Bronchial epithelial cell (primary cell): ENCODE results near the gene CEP128. TPM values are rescaled to one million over a fixed set of nuclear protein-coding genes. Genes with fewer than 3 reads are reported as not detected.

Experiments used
- DNase-seq: peaks from one replicate; pipeline ENCODE4 v3.0.0-alpha.2; 2010; ENCODE audit warnings: low read depth
- FAIRE-seq: peaks from 2 replicates; lab custom pipeline; 2011; peaks lifted over from hg19 to GRCh38; lab: Jason Lieb, UNC
- H3K27me3 ChIP-seq: 2 replicates; pipeline ENCODE4 v1.5.1; 2011; ENCODE audit warnings: low read length; ENCODE audit not compliant: control insufficient read depth, insufficient read depth
- H3K36me3 ChIP-seq: 2 replicates; pipeline ENCODE4 v1.5.1; 2011; ENCODE audit warnings: low read length; ENCODE audit not compliant: control insufficient read depth, insufficient read depth
- H3K4me3 ChIP-seq: 2 replicates; pipeline ENCODE4 v1.5.1; 2011; ENCODE audit warnings: mild to moderate bottlenecking, low read depth, low read length, control low read depth
- total RNA-seq: library from RNA; depleted of rRNA; stranded (reverse); fragments of >200 nt; gene quantifications from 2 replicates; pipeline ENCODE4 v1.2.1, GENCODE V29; 2014
- TF ChIP-seq, protein P1 (sequence below): IDR thresholded peaks from 2 replicates; pipeline ENCODE4 v1.5.1; 2011; ENCODE audit warnings: mild to moderate bottlenecking, moderate library complexity, low read length, control low read depth, inconsistent platforms; ENCODE audit not compliant: insufficient read depth, severe bottlenecking

The CEP128 gene
- total RNA-seq, 1 donor from 2014 or later, result 6.6 TPM

DNA sequence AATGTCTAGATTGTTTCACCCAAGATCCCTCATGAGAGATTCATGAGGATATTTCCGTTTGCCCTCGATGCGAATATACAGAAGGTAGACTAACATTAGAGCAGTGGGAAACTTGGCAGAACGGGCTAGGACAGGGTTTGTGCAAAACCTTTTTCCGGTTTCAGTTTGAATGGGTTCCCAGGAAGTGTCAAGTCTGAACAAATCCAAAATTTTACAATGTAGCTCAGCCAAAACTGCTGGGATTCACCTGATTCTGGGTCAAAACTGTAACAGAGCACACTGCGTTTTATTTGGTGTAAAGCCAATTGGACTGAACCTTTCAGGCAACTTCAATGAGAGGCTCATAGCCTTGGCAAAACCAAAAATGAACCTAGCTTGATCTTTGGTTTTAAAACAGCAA lies 392.4 kb downstream of the CEP128 start:
- FAIRE-seq (no peak), DNase-seq (peak; percentile 9)
- H3K27me3 ChIP-seq, result no peaks in the 10 kb centered on the region
- TF ChIP-seq, protein P1, sequence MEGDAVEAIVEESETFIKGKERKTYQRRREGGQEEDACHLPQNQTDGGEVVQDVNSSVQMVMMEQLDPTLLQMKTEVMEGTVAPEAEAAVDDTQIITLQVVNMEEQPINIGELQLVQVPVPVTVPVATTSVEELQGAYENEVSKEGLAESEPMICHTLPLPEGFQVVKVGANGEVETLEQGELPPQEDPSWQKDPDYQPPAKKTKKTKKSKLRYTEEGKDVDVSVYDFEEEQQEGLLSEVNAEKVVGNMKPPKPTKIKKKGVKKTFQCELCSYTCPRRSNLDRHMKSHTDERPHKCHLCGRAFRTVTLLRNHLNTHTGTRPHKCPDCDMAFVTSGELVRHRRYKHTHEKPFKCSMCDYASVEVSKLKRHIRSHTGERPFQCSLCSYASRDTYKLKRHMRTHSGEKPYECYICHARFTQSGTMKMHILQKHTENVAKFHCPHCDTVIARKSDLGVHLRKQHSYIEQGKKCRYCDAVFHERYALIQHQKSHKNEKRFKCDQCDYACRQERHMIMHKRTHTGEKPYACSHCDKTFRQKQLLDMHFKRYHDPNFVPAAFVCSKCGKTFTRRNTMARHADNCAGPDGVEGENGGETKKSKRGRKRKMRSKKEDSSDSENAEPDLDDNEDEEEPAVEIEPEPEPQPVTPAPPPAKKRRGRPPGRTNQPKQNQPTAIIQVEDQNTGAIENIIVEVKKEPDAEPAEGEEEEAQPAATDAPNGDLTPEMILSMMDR, result no peak
- no peak overlapping the region for H3K4me3 ChIP-seq
- H3K36me3 ChIP-seq, result no peaks in the 10 kb centered on the region

GRCh38 chr14:80545935-80546854 lies 395.3 kb downstream of the CEP128 start:
- Histone ChIP-seq H3K36me3 (no peaks in the 10 kb centered on the region), H3K4me3 (no peak overlapping the region), H3K27me3 (no peaks in the 10 kb centered on the region)
- FAIRE-seq (no peak), DNase-seq (no peak)
- TF ChIP-seq, protein P1, result no peak

- DNase-seq, result no peak
- Histone ChIP-seq H3K27me3 (no peaks in the 10 kb centered on the region), H3K36me3 (no peaks in the 10 kb centered on the region), H3K4me3 (no peak overlapping the region)
- FAIRE-seq, result no peak
- TF ChIP-seq, protein P1, result no peak
Observed at GRCh38 chr14:80544366-80544765, 397.2 kb downstream of the CEP128 start.

DNA sequence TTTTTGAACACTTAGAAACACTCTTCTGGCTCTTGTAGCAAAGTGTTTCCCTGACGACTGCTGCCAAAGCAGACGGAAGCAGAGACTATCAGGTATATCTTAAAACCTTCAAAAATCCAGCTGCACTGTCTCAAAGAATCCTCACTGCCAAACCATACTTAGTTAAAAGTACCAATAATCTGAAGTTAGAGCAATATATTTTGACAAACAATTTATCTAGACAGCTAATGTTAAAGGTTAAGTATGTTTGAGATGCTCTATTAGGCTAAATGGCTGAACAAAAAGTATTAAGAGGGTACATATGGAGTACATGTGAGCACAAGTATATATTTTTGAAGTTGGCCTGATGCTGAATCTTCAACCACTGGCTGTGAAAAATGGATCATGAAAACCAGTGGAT lies 398.3 kb downstream of the CEP128 start:
- FAIRE-seq (no peak), DNase-seq (no peak)
- no peaks in the 10 kb centered on the region for H3K36me3 ChIP-seq
- H3K4me3 ChIP-seq, result no peak overlapping the region
- no peaks in the 10 kb centered on the region for H3K27me3 ChIP-seq
- TF ChIP-seq, protein P1, result no peak

GRCh38 chr14:80538633-80539375 lies 402.7 kb downstream of the CEP128 start:
- no peaks in the 10 kb centered on the region for H3K27me3 ChIP-seq
- TF ChIP-seq, protein P1, result no peak
- DNase-seq, result peak; percentile 25
- no peaks in the 10 kb centered on the region for H3K36me3 ChIP-seq
- FAIRE-seq, result no peak
- no peak overlapping the region for H3K4me3 ChIP-seq
